B cell (primary cell): ENCODE data around the gene PPP1R13B. TPM values are rescaled to one million over a fixed set of nuclear protein-coding genes. Genes with fewer than 3 reads are reported as not detected.

Experiments used
- ATAC-seq: fragments of 200-7000 bp; cut with Tn5 transposase; one replicate; pipeline ENCODE4 v1.10.0; 2021; ENCODE audit warnings: low read depth, mild to moderate bottlenecking, moderate number of reproducible peaks, moderate library complexity
- CTCF ChIA-PET: fragments of 350-600 bp; sonication (Branson Sonifier 250); formaldehyde crosslinking; loops from one replicate; lab custom pipeline; 2021; ENCODE audit warnings: antibody characterized with exemption, inconsistent platforms; lab: Charles Lee
- POLR2A ChIA-PET: fragments of 350-600 bp; sonication (Branson Sonifier 250); formaldehyde crosslinking; loops from one replicate; lab custom pipeline; 2021; ENCODE audit warnings: antibody characterized with exemption; lab: Charles Lee
- DNase-seq: peaks from one replicate; pipeline ENCODE4 v3.0.0; 2013
- H2AFZ ChIP-seq: 2 replicates; pipeline ENCODE4 v1.6.1; 2012; ENCODE audit warnings: mild to moderate bottlenecking, low read depth, low read length; ENCODE audit not compliant: insufficient read depth, poor library complexity, severe bottlenecking
- H3K27ac ChIP-seq, 2 donors: 1 replicate in 1 of 2; 2 replicates in 1 of 2; pipeline ENCODE4 v1.5.1; 2012 to 2013; ENCODE audit warnings: low read length in 2 of 2, mild to moderate bottlenecking in 2 of 2, moderate library complexity in 1 of 2
- H3K27me3 ChIP-seq, 4 experiments: fragments of 200-600 bp in 1 of 4; sonication (generic) in 1 of 4; replicated peaks in 1 of 4; 1 replicate in 2 of 4; 2 replicates in 2 of 4; pipeline versions ENCODE4 v1.6.1 to v1.7.0; 2013 to 2016; ENCODE audit warnings: low read length in 3 of 4, mild to moderate bottlenecking in 2 of 4, mixed read lengths in 1 of 4, moderate library complexity in 1 of 4; ENCODE audit not compliant: insufficient read depth in 4 of 4, control insufficient read depth in 3 of 4; ENCODE audit errors: control extremely low read depth in 1 of 4
- H3K36me3 ChIP-seq, 2 experiments: replicated peaks in 1 of 2; 1 replicate in 1 of 2; 2 replicates in 1 of 2; pipeline versions ENCODE4 v1.6.1 to v1.7.1; 2013; ENCODE audit warnings: low read length in 1 of 2; ENCODE audit not compliant: insufficient read depth in 2 of 2, control insufficient read depth in 1 of 2; ENCODE audit errors: control extremely low read depth in 1 of 2, extremely low read depth in 1 of 2
- H3K4me1 ChIP-seq, 2 donors: fragments of 200-600 bp in 1 of 2; sonication (generic) in 1 of 2; 1 replicate in 1 of 2; 2 replicates in 1 of 2; pipeline versions ENCODE4 v1.5.1 to v1.6.1; 2013 to 2017; ENCODE audit warnings: low read length in 2 of 2; ENCODE audit not compliant: control insufficient read depth in 2 of 2, insufficient read depth in 2 of 2
- H3K4me2 ChIP-seq: replicated peaks from 2 replicates; pipeline ENCODE3; 2012; ENCODE audit warnings: mild to moderate bottlenecking, low read depth, low read length; ENCODE audit not compliant: poor library complexity, severe bottlenecking
- H3K4me3 ChIP-seq, 5 experiments: fragments of 200-600 bp in 1 of 5; sonication (generic) in 1 of 5; 1 replicate in 3 of 5; 2 replicates in 2 of 5; pipeline versions ENCODE4 v1.5.1 to v1.7.0; 2011 to 2016; ENCODE audit warnings: low read length in 4 of 5, mild to moderate bottlenecking in 4 of 5, low read depth in 2 of 5, control low read depth in 1 of 5, moderate library complexity in 1 of 5; ENCODE audit not compliant: insufficient read depth in 1 of 5; ENCODE audit errors: control extremely low read depth in 1 of 5, extremely low read depth in 1 of 5
- H3K79me2 ChIP-seq: fragments of 200-600 bp; sonication (generic); one replicate; pipeline ENCODE4 v1.6.0; 2016; ENCODE audit warnings: low read length; ENCODE audit not compliant: control insufficient read depth, insufficient read depth
- H3K9ac ChIP-seq: fragments of 200-600 bp; sonication (generic); 2 replicates; pipeline ENCODE4 v1.6.1; 2017; ENCODE audit warnings: mild to moderate bottlenecking, low read length, moderate library complexity
- H3K9me3 ChIP-seq, 3 donors: one replicate each; pipeline versions ENCODE4 v1.6.1 to v1.7.1; 2013; ENCODE audit warnings: low read length in 2 of 3; ENCODE audit not compliant: control insufficient read depth in 2 of 3, insufficient read depth in 1 of 3; ENCODE audit errors: control extremely low read depth in 1 of 3
- H4K20me1 ChIP-seq: 2 replicates; pipeline ENCODE4 v1.6.0; 2012; ENCODE audit warnings: mild to moderate bottlenecking, low read length; ENCODE audit not compliant: insufficient read depth, control insufficient read depth, poor library complexity, severe bottlenecking
- H3K27ac Mint-ChIP-seq: one replicate; pipeline ENCODE4 v1.8.0; 2021; ENCODE audit warnings: mixed read lengths
- H3K27me3 Mint-ChIP-seq: one replicate; pipeline ENCODE4 v1.8.0; 2021; ENCODE audit warnings: mixed read lengths
- H3K4me1 Mint-ChIP-seq: one replicate; pipeline ENCODE4 v1.8.0; 2021; ENCODE audit warnings: mixed read lengths
- H3K4me3 Mint-ChIP-seq: one replicate; pipeline ENCODE4 v1.8.0; 2021; ENCODE audit warnings: mixed read lengths
- H3K9me3 Mint-ChIP-seq: one replicate; pipeline ENCODE4 v1.8.0; 2022; ENCODE audit warnings: mixed read lengths; ENCODE audit not compliant: insufficient read depth
- EZH2 ChIP-seq: IDR thresholded peaks from 2 replicates; pipeline ENCODE4 v1.6.1; 2012; ENCODE audit warnings: borderline replicate concordance, low read depth, mild to moderate bottlenecking, moderate library complexity, low read length; ENCODE audit not compliant: insufficient read depth, poor library complexity, severe bottlenecking
- WGBS: methylation state at CpG from one replicate; pipeline ENCODE4 v1.1.5; 2013; ENCODE audit warnings: missing lambda C conversion rate; ENCODE audit not compliant: insufficient coverage; 5-methylcytosine and 5-hydroxymethylcytosine counted together
- intact Hi-C: fragments of 100-400 bp; cut with micrococcal nuclease; formaldehyde crosslinking; loops from one replicate; pipeline ENCODE4 v1.10.0; 2022
- polyA plus RNA-seq: library from polyadenylated mRNA; depleted of rRNA; stranded (reverse); fragments of >200 nt; gene quantifications from 2 replicates; pipeline ENCODE4 v1.2.3, GENCODE V29; 2012
- total RNA-seq, 2 donors: library from RNA; stranded (reverse); fragments of 120-200 nt in 1 of 2; gene quantifications; 1 replicate in 1 of 2; 2 replicates in 1 of 2; pipeline versions ENCODE4 v1.2.3 to v1.2.4, GENCODE V29; 2013 to 2022
- TF ChIP-seq, protein P1 (sequence below): fragments of 200-600 bp; IDR thresholded peaks from one replicate; pipeline ENCODE4 v1.8.0; 2022; ENCODE audit warnings: antibody characterized with exemption, mild to moderate bottlenecking

Gene PPP1R13B
- total and polyA plus RNA-seq, 2 donors (not counting 1 experiment from before 2014, with no cell fraction given), result 10.1 to 27.7 TPM

DNA sequence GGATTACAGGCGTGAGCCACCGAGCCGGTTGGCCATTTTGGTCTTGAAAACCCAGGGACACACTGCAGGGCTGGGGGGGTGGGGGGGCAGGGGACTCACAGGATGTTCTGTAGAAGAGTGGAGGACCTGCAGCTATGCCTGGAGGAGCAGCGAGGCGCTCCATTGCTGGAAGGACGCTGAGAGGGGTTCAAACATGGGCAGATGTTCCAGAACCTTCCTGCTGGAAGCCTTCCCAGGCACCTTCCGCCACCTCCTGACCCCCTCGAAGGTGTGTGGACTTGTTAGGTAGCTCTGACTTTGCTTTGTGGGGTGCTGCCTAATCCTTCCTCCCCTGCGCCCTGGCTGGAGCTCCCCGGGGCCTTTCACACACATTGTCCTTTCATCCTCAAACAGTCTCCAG, 19.6 kb upstream of the PPP1R13B start:
- TF ChIP-seq EZH2, result no peak
- TF ChIP-seq, protein P1, sequence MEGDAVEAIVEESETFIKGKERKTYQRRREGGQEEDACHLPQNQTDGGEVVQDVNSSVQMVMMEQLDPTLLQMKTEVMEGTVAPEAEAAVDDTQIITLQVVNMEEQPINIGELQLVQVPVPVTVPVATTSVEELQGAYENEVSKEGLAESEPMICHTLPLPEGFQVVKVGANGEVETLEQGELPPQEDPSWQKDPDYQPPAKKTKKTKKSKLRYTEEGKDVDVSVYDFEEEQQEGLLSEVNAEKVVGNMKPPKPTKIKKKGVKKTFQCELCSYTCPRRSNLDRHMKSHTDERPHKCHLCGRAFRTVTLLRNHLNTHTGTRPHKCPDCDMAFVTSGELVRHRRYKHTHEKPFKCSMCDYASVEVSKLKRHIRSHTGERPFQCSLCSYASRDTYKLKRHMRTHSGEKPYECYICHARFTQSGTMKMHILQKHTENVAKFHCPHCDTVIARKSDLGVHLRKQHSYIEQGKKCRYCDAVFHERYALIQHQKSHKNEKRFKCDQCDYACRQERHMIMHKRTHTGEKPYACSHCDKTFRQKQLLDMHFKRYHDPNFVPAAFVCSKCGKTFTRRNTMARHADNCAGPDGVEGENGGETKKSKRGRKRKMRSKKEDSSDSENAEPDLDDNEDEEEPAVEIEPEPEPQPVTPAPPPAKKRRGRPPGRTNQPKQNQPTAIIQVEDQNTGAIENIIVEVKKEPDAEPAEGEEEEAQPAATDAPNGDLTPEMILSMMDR, result no peak
- Mint-ChIP-seq H3K4me3 (no peak overlapping the region), H3K27ac (no peak overlapping the region), H3K4me1 (no peaks in the 10 kb centered on the region), H3K9me3 (no peaks in the 10 kb centered on the region), H3K27me3 (peaks cover 7% of the 10 kb centered on the region)
- Histone ChIP-seq H3K36me3 (no peaks in the 10 kb centered on the region), H3K27ac (no peak overlapping the region), H3K4me2 (no peak overlapping the region), H3K9me3 (no peaks in the 10 kb centered on the region), H3K4me1 (peaks cover 5 to 6% of the 10 kb centered on the region in 2 donors), H3K79me2 (no peaks in the 10 kb centered on the region), H2AFZ (no peak overlapping the region), H3K9ac (no peak overlapping the region), H3K27me3 (peaks cover 0 to 2% (median 1%) of the 10 kb centered on the region in 4 experiments), H4K20me1 (no peaks in the 10 kb centered on the region), H3K4me3 (no peak overlapping the region)
- DNase-seq, result no peak
- 93% methylated on average over 8 of the region's 10 CpGs for WGBS
- CTCF ChIA-PET, result no interaction called here
- POLR2A ChIA-PET, result no interaction called here
- ATAC-seq, result no peak
- intact Hi-C loops, result no loop called here

DNA sequence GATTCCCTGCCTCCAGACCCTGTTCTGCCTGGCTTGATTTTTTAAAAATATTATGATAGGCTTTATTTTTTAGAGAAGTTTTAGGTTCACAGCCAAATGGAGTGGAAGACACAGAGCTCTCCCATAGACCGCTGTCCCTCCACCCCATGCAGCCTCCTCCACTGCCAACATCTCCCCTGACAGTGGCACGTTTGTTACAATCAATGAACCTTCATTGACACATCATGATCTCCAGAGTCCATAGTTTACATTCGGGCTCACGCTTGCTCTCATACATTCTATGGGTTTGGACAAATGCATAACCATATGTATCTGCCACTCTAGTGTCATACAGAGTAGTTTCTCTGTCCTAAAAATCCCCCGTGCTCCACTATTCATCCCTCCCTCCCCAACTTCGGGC, 15.9 kb upstream of the PPP1R13B start:
- POLR2A ChIA-PET, result no interaction called here
- CTCF ChIA-PET, result interaction anchor here (0.6 to 1.6 kb wide), 2 partner anchors 8 to 58 kb away, joined by 3 read pairs; a partner anchor contains a TSS
- H3K4me1 Mint-ChIP-seq, result no peaks in the 10 kb centered on the region
- no peak overlapping the region for H3K27ac Mint-ChIP-seq
- Histone ChIP-seq H3K9ac (no peak overlapping the region), H3K4me1 (no peaks in the 10 kb centered on the region), H3K4me2 (no peak overlapping the region), H4K20me1 (no peaks in the 10 kb centered on the region), H3K9me3 (no peaks in the 10 kb centered on the region), H3K27ac (no peak overlapping the region), H2AFZ (no peak overlapping the region), H3K4me3 (no peak overlapping the region), H3K36me3 (no peaks in the 10 kb centered on the region), H3K79me2 (no peaks in the 10 kb centered on the region), H3K27me3 (peaks cover 0 to 9% (median 1%) of the 10 kb centered on the region in 4 experiments)
- WGBS, result 94% methylated on average over 4 of the region's 6 CpGs
- no peak for ATAC-seq
- intact Hi-C loops, result no loop called here
- TF ChIP-seq EZH2, result no peak
- TF ChIP-seq, protein P1, result no peak
- H3K9me3 Mint-ChIP-seq, result no peaks in the 10 kb centered on the region
- DNase-seq, result no peak
- H3K27me3 Mint-ChIP-seq, result peaks cover 12% of the 10 kb centered on the region
- H3K4me3 Mint-ChIP-seq, result no peak overlapping the region
